ENCODE data around the gene OLFM1. TPM values are rescaled to one million over a fixed set of nuclear protein-coding genes. Genes with fewer than 3 reads are reported as not detected.

Gene OLFM1
- total RNA-seq, 2 donors from 2014 or later, result 11.0 to 23.2 TPM

GRCh38 chr9:135101486-135101885 is 14.0 kb downstream of the OLFM1 start:
- no peaks in the 10 kb centered on the region for H3K36me3 ChIP-seq (ENCODE audit: control insufficient read depth, insufficient read depth, low read length)
- no peak overlapping the region for H3K9ac ChIP-seq (ENCODE audit: extremely low read depth, low read length, poor library complexity, severe bottlenecking)
- no peak overlapping the region for H3K4me3 ChIP-seq (ENCODE audit: low read length)
- Mint-ChIP-seq H3K9me3 (no peaks in the 10 kb centered on the region), H3K4me1 (peaks cover 10% of the 10 kb centered on the region), H3K27ac (no peak overlapping the region), H3K27me3 (ENCODE audit: insufficient read depth) (no peaks in the 10 kb centered on the region), H3K4me3 (no peak overlapping the region), H3K36me3 (ENCODE audit: low read depth) (peaks cover 9% of the 10 kb centered on the region)
- H3K27ac ChIP-seq (ENCODE audit: low read depth, low read length), result no peak overlapping the region
- 90 to 92% methylated on average over 2 to 11 of the region's 11 CpGs for WGBS, 2 experiments (ENCODE audit: insufficient coverage in 1 of 2, insufficient read length in 1 of 2)
- H3K27me3 ChIP-seq (ENCODE audit: control insufficient read depth, insufficient read depth, low read length, poor library complexity, severe bottlenecking), result no peaks in the 10 kb centered on the region
- no peak for TF ChIP-seq CTCF (conservative IDR thresholded peaks at IDR 0.05)
- no peaks in the 10 kb centered on the region for H3K4me1 ChIP-seq (ENCODE audit: control insufficient read depth, insufficient read depth, low read length)
- H3K9me3 ChIP-seq (ENCODE audit: control insufficient read depth, low read length), result no peaks in the 10 kb centered on the region
- no peak for DNase-seq

- H3K4me3 Mint-ChIP-seq, result no peak overlapping the region
- Histone ChIP-seq H3K9ac (ENCODE audit: extremely low read depth, low read length, poor library complexity, severe bottlenecking) (no peak overlapping the region), H3K27me3 (ENCODE audit: control insufficient read depth, insufficient read depth, low read length, poor library complexity, severe bottlenecking) (no peaks in the 10 kb centered on the region), H3K4me1 (ENCODE audit: control insufficient read depth, insufficient read depth, low read length) (no peaks in the 10 kb centered on the region), H3K9me3 (ENCODE audit: control insufficient read depth, low read length) (no peaks in the 10 kb centered on the region), H3K4me3 (ENCODE audit: low read length) (no peak overlapping the region), H3K27ac (ENCODE audit: low read depth, low read length) (no peak overlapping the region), H3K36me3 (ENCODE audit: control insufficient read depth, insufficient read depth, low read length) (no peaks in the 10 kb centered on the region)
- no peak overlapping the region for H3K27ac Mint-ChIP-seq
- peaks cover 10% of the 10 kb centered on the region for H3K4me1 Mint-ChIP-seq
- DNase-seq, result no peak
- no peak for TF ChIP-seq CTCF (conservative IDR thresholded peaks at IDR 0.05)
- WGBS, 2 experiments (ENCODE audit: insufficient coverage in 1 of 2, insufficient read length in 1 of 2), result 95 to 96% methylated on average over 8 of the region's 8 CpGs
- no peaks in the 10 kb centered on the region for H3K27me3 Mint-ChIP-seq (ENCODE audit: insufficient read depth)
- no peaks in the 10 kb centered on the region for H3K9me3 Mint-ChIP-seq
- H3K36me3 Mint-ChIP-seq (ENCODE audit: low read depth), result peaks cover 9% of the 10 kb centered on the region
These were observed 14.5 kb downstream of the OLFM1 start for GRCh38 chr9:135101926-135102325.

DNA sequence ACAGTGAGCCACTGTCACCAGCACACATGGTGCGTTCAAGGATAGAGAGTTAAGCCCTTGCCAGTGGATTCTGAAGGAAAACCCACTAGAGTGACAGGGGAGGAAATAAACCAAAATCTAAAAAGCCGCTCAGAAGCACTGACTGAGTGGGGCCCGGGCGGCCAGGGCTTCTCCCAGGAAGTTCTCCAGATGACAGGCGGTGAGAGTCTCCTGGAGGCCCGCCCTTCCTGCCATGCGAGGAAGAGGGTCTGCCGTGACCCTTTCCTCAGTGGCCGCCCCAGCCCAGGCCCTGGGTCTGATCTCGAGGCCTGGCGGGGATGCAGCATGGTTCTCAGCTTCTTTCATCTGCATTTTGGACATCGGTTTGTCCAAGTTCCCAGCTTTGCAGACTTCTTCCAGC is 14.9 kb downstream of the OLFM1 start:
- Histone ChIP-seq H3K4me1 (ENCODE audit: control insufficient read depth, insufficient read depth, low read length) (no peaks in the 10 kb centered on the region), H3K4me3 (ENCODE audit: low read length) (no peak overlapping the region), H3K36me3 (ENCODE audit: control insufficient read depth, insufficient read depth, low read length) (no peaks in the 10 kb centered on the region), H3K27me3 (ENCODE audit: control insufficient read depth, insufficient read depth, low read length, poor library complexity, severe bottlenecking) (no peaks in the 10 kb centered on the region), H3K27ac (ENCODE audit: low read depth, low read length) (no peak overlapping the region), H3K9me3 (ENCODE audit: control insufficient read depth, low read length) (no peaks in the 10 kb centered on the region), H3K9ac (ENCODE audit: extremely low read depth, low read length, poor library complexity, severe bottlenecking) (no peak overlapping the region)
- no peak for TF ChIP-seq CTCF (conservative IDR thresholded peaks at IDR 0.05)
- Mint-ChIP-seq H3K9me3 (no peaks in the 10 kb centered on the region), H3K4me3 (no peak overlapping the region), H3K36me3 (ENCODE audit: low read depth) (peaks cover 9% of the 10 kb centered on the region), H3K27ac (no peak overlapping the region), H3K4me1 (peaks cover 13% of the 10 kb centered on the region), H3K27me3 (ENCODE audit: insufficient read depth) (no peaks in the 10 kb centered on the region)
- WGBS, 2 experiments (ENCODE audit: insufficient coverage in 1 of 2, insufficient read length in 1 of 2), result 92 to 93% methylated on average over 12 of the region's 12 CpGs
- no peak for DNase-seq
